ENCODE data around the gene OBSCN. TPM values are rescaled to one million over a fixed set of nuclear protein-coding genes. Genes with fewer than 3 reads are reported as not detected.

OBSCN gene
- total RNA-seq, 2 donors from 2014 or later, result 34.3 to 45.2 TPM

DNA sequence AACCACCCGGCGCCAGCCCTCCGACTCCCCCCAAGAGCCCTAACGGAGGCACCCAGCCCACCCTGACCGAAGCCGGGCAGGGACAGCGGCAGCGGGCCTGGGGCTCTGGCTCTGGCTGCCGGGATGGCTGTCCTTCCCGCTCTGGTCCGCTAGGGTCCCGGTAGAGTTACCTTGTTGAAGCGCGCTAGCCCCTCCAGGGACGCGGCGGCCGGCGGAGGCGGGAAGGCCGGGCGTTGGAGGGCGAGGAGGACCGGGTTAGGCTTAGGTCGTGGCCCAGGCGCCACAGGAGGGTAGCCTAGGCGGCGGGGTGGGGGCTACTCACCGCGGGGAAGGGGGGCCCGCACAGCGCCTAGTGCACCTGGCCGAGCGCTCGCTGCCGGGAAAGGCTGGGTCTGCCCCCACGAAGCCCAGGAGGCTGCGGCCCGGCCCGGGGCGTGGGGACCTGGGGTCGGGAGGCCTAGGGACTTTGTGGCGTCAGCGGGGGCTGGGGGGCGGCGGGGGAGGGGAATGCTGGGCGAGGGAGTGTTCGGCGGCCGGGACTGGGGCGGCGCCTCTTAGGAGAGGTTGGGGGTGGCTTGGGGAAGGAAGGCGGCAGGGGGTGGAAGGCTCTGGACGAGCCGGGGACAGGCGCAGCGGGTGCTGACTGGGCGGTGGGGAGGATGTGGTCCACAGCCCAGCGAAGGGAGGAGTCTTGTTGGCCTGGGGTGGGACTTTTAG, 208.5 kb downstream of the OBSCN start, which contains the start of gene TRIM17:
Gene TRIM17, minus strand, starts transcription at position 645 of the 717 bp plus-strand sequence. CDS start 1,789 bp downstream, outside the sequence.
- Histone ChIP-seq H3K4me1 (replicated peaks) (peaks cover 7% of the 10 kb centered on the region), H3K27ac (peak within 1 kb of the TSS in 1 of 2 donors; percentile 33), H3K9me3 (no peaks in the 10 kb centered on the region), H3K36me3 (no peaks in the 10 kb centered on the region), H3K27me3 (replicated peaks; ENCODE audit: insufficient read depth) (no peaks in the 10 kb centered on the region), H3K4me3 (peak within 1 kb of the TSS; percentile 33 to 35)
- intact Hi-C loops (cut with DNase I), result no loop called here
- 1% methylated on average over 44 of the region's 59 CpGs for WGBS
- DNase-seq (ENCODE audit: low spot score), result no peak
- TF ChIP-seq POLR2AphosphoS5 (IDR thresholded peaks at IDR 0.05) (no peak), POLR2A (IDR thresholded peaks at IDR 0.05) (no peak), CTCF (IDR thresholded peaks at IDR 0.05) (peak in 2 of 4 experiments; percentile 27 to 63)

DNA sequence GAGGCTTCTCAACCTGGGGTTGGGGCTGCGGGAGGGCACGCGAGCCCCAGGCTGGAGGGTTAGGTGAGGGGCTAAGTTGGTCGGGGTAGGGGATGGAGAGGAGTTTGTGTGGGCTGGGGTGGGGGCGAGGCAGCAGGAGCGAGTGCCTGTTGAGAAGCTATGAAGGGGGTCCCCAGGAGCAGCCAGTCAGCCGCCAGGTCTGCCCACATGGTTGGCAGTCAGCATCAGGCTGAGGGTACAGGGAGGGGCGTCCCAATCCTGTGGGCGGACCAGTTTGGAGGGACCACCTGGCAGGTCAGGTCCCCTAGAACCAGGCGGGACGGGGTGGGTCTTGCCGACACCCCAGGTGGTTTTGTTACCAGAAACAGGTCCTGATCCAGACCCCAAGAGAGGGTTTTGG, 209.2 kb downstream of the OBSCN start:
- no peak for TF ChIP-seq POLR2AphosphoS5 (IDR thresholded peaks at IDR 0.05)
- no peak for TF ChIP-seq CTCF (IDR thresholded peaks at IDR 0.05)
- no peak for TF ChIP-seq POLR2A (IDR thresholded peaks at IDR 0.05)
- 32% methylated on average over 12 of the region's 12 CpGs for WGBS
- H3K4me1 ChIP-seq (replicated peaks), result peaks cover 7% of the 10 kb centered on the region
- H3K27me3 ChIP-seq (replicated peaks; ENCODE audit: insufficient read depth), result no peaks in the 10 kb centered on the region
- intact Hi-C loops (cut with DNase I), result no loop called here
- no peak overlapping the region for H3K27ac ChIP-seq
- no peaks in the 10 kb centered on the region for H3K36me3 ChIP-seq
- DNase-seq (ENCODE audit: low spot score), result no peak
- peak overlapping the region in 1 of 2 donors; percentile 35 for H3K4me3 ChIP-seq
- H3K9me3 ChIP-seq, result no peaks in the 10 kb centered on the region

GRCh38 chr1:228417483-228418203, 209.8 kb downstream of the OBSCN start:
- intact Hi-C loops (cut with DNase I), result no loop called here
- TF ChIP-seq CTCF (IDR thresholded peaks at IDR 0.05), result no peak
- no peak for TF ChIP-seq POLR2AphosphoS5 (IDR thresholded peaks at IDR 0.05)
- no peak for TF ChIP-seq POLR2A (IDR thresholded peaks at IDR 0.05)
- Histone ChIP-seq H3K27me3 (replicated peaks; ENCODE audit: insufficient read depth) (no peaks in the 10 kb centered on the region), H3K4me3 (no peak overlapping the region), H3K36me3 (no peaks in the 10 kb centered on the region), H3K4me1 (replicated peaks) (peaks cover 7% of the 10 kb centered on the region), H3K9me3 (no peaks in the 10 kb centered on the region), H3K27ac (no peak overlapping the region)
- DNase-seq (ENCODE audit: low spot score), result no peak
- 82% methylated on average over 7 of the region's 7 CpGs for WGBS

GRCh38 chr1:228420968-228421826, 213.4 kb downstream of the OBSCN start:
- peaks cover 3% of the 10 kb centered on the region for H3K4me1 ChIP-seq (replicated peaks)
- no peak overlapping the region for H3K27ac ChIP-seq
- no peak overlapping the region for H3K4me3 ChIP-seq
- no peak for DNase-seq (ENCODE audit: low spot score)
- no peaks in the 10 kb centered on the region for H3K9me3 ChIP-seq
- no peak for TF ChIP-seq POLR2AphosphoS5 (IDR thresholded peaks at IDR 0.05)
- TF ChIP-seq POLR2A (IDR thresholded peaks at IDR 0.05), result no peak
- TF ChIP-seq CTCF (IDR thresholded peaks at IDR 0.05), result no peak
- WGBS, result 92% methylated on average over 7 of the region's 7 CpGs
- intact Hi-C loops (cut with DNase I), result no loop called here
- H3K36me3 ChIP-seq, result no peaks in the 10 kb centered on the region
- H3K27me3 ChIP-seq (replicated peaks; ENCODE audit: insufficient read depth), result no peaks in the 10 kb centered on the region

All from prostate gland (tissue), 2 donors.